Measurements from ENCODE around the gene GLYR1.

GLYR1 gene

GRCh38 chr16:4796982-4797804, 49.9 kb downstream of the GLYR1 start:
- no peaks in the 10 kb centered on the region for H3K9me3 Mint-ChIP-seq
- peaks cover 6% of the 10 kb centered on the region for H3K4me1 Mint-ChIP-seq
- no peak for ATAC-seq (replicated peaks; ENCODE audit: extremely low read depth, poor library complexity, severe bottlenecking)
- H3K36me3 Mint-ChIP-seq (ENCODE audit: insufficient read depth) = peaks cover 2% of the 10 kb centered on the region
- H3K27me3 Mint-ChIP-seq = no peaks in the 10 kb centered on the region
- DNase-seq (ENCODE audit: low spot score in 2 of 2) = no peak
- no peak overlapping the region for H3K4me3 Mint-ChIP-seq
- H3K27ac Mint-ChIP-seq (ENCODE audit: low read depth) = no peak overlapping the region

- no peaks in the 10 kb centered on the region for H3K27me3 Mint-ChIP-seq
- H3K4me3 Mint-ChIP-seq = no peak overlapping the region
Measured at GRCh38 chr16:4795828-4796572, 51.1 kb downstream of the GLYR1 start.

GRCh38 chr16:4795181-4795827, 51.8 kb downstream of the GLYR1 start, which contains the start of gene SMIM22:
Gene SMIM22 (plus strand): TSS chr16:4795369. CDS start chr16:4795735, 366 bp downstream.
- Mint-ChIP-seq H3K4me1 (no peaks in the 10 kb centered on the region), H3K36me3 (ENCODE audit: insufficient read depth) (no peaks in the 10 kb centered on the region), H3K4me3 (no peak within 1 kb of the TSS), H3K9me3 (no peaks in the 10 kb centered on the region), H3K27ac (ENCODE audit: low read depth) (no peak within 1 kb of the TSS), H3K27me3 (no peaks in the 10 kb centered on the region)
- no peak for DNase-seq (ENCODE audit: low spot score in 2 of 2)
- no peak for ATAC-seq (replicated peaks; ENCODE audit: extremely low read depth, poor library complexity, severe bottlenecking)

More at GRCh38 chr16:4795828-4796572, 51.1 kb downstream of the GLYR1 start:
- DNase-seq (ENCODE audit: low spot score in 2 of 2) = no peak
- H3K27ac Mint-ChIP-seq (ENCODE audit: low read depth) = no peak overlapping the region
- no peaks in the 10 kb centered on the region for H3K4me1 Mint-ChIP-seq
- no peak for ATAC-seq (replicated peaks; ENCODE audit: extremely low read depth, poor library complexity, severe bottlenecking)
- no peaks in the 10 kb centered on the region for H3K9me3 Mint-ChIP-seq
- peaks cover 2% of the 10 kb centered on the region for H3K36me3 Mint-ChIP-seq (ENCODE audit: insufficient read depth)

GRCh38 chr16:4792951-4793513, 54.1 kb downstream of the GLYR1 start:
- no peak overlapping the region for H3K27ac Mint-ChIP-seq (ENCODE audit: low read depth)
- DNase-seq (ENCODE audit: low spot score in 2 of 2) = no peak
- no peaks in the 10 kb centered on the region for H3K36me3 Mint-ChIP-seq (ENCODE audit: insufficient read depth)
- no peak for ATAC-seq (replicated peaks; ENCODE audit: extremely low read depth, poor library complexity, severe bottlenecking)
- H3K4me3 Mint-ChIP-seq = no peak overlapping the region
- H3K9me3 Mint-ChIP-seq = no peaks in the 10 kb centered on the region
- no peaks in the 10 kb centered on the region for H3K4me1 Mint-ChIP-seq
- no peaks in the 10 kb centered on the region for H3K27me3 Mint-ChIP-seq

GRCh38 chr16:4790871-4791270, 56.2 kb downstream of the GLYR1 start:
- H3K4me1 Mint-ChIP-seq = no peaks in the 10 kb centered on the region
- H3K27ac Mint-ChIP-seq (ENCODE audit: low read depth) = no peak overlapping the region
- H3K27me3 Mint-ChIP-seq = no peaks in the 10 kb centered on the region

GRCh38 chr16:4790261-4790660, 56.8 kb downstream of the GLYR1 start:
- Mint-ChIP-seq H3K27me3 (no peaks in the 10 kb centered on the region), H3K9me3 (no peaks in the 10 kb centered on the region), H3K27ac (ENCODE audit: low read depth) (no peak overlapping the region), H3K4me1 (no peaks in the 10 kb centered on the region), H3K4me3 (no peak overlapping the region), H3K36me3 (ENCODE audit: insufficient read depth) (no peaks in the 10 kb centered on the region)
- ATAC-seq (replicated peaks; ENCODE audit: extremely low read depth, poor library complexity, severe bottlenecking) (no peak), DNase-seq (ENCODE audit: low spot score in 2 of 2) (no peak)

More at GRCh38 chr16:4790871-4791270, 56.2 kb downstream of the GLYR1 start:
- no peak for DNase-seq (ENCODE audit: low spot score in 2 of 2)
- Mint-ChIP-seq H3K36me3 (ENCODE audit: insufficient read depth) (no peaks in the 10 kb centered on the region), H3K4me3 (no peak overlapping the region), H3K9me3 (no peaks in the 10 kb centered on the region)
- ATAC-seq (replicated peaks; ENCODE audit: extremely low read depth, poor library complexity, severe bottlenecking) = no peak

GRCh38 chr16:4788910-4789309, 58.2 kb downstream of the GLYR1 start:
- ATAC-seq (replicated peaks; ENCODE audit: extremely low read depth, poor library complexity, severe bottlenecking) = no peak
- no peaks in the 10 kb centered on the region for H3K9me3 Mint-ChIP-seq
- no peak overlapping the region for H3K27ac Mint-ChIP-seq (ENCODE audit: low read depth)
- H3K4me1 Mint-ChIP-seq = no peaks in the 10 kb centered on the region
- no peaks in the 10 kb centered on the region for H3K36me3 Mint-ChIP-seq (ENCODE audit: insufficient read depth)
- H3K27me3 Mint-ChIP-seq = no peaks in the 10 kb centered on the region
- no peak overlapping the region for H3K4me3 Mint-ChIP-seq
- no peak for DNase-seq (ENCODE audit: low spot score in 2 of 2)

- Mint-ChIP-seq H3K27ac (ENCODE audit: low read depth) (no peak overlapping the region), H3K9me3 (no peaks in the 10 kb centered on the region), H3K4me1 (no peaks in the 10 kb centered on the region), H3K4me3 (no peak overlapping the region), H3K27me3 (no peaks in the 10 kb centered on the region), H3K36me3 (ENCODE audit: insufficient read depth) (no peaks in the 10 kb centered on the region)
- ATAC-seq (replicated peaks; ENCODE audit: extremely low read depth, poor library complexity, severe bottlenecking) (no peak), DNase-seq (ENCODE audit: low spot score in 2 of 2) (no peak)
Measured at GRCh38 chr16:4788489-4788889, 58.6 kb downstream of the GLYR1 start.

GRCh38 chr16:4787627-4788482, 59.2 kb downstream of the GLYR1 start, which contains the start of gene SEPTIN12:
Gene SEPTIN12 (minus strand): TSS chr16:4788345. CDS start chr16:4787645, 700 bp downstream.
- ATAC-seq (replicated peaks; ENCODE audit: extremely low read depth, poor library complexity, severe bottlenecking) (no peak), DNase-seq (ENCODE audit: low spot score in 2 of 2) (no peak)
- Mint-ChIP-seq H3K27ac (ENCODE audit: low read depth) (no peak within 1 kb of the TSS), H3K27me3 (no peaks in the 10 kb centered on the region), H3K4me3 (no peak within 1 kb of the TSS), H3K36me3 (ENCODE audit: insufficient read depth) (no peaks in the 10 kb centered on the region), H3K9me3 (no peaks in the 10 kb centered on the region), H3K4me1 (no peaks in the 10 kb centered on the region)

GRCh38 chr16:4787068-4787467, 60.0 kb downstream of the GLYR1 start:
- no peak overlapping the region for H3K4me3 Mint-ChIP-seq
- DNase-seq (ENCODE audit: low spot score in 2 of 2) (no peak), ATAC-seq (replicated peaks; ENCODE audit: extremely low read depth, poor library complexity, severe bottlenecking) (no peak)
- no peak overlapping the region for H3K27ac Mint-ChIP-seq (ENCODE audit: low read depth)
- no peaks in the 10 kb centered on the region for H3K4me1 Mint-ChIP-seq
- no peaks in the 10 kb centered on the region for H3K9me3 Mint-ChIP-seq
- H3K36me3 Mint-ChIP-seq (ENCODE audit: insufficient read depth) = no peaks in the 10 kb centered on the region
- H3K27me3 Mint-ChIP-seq = no peaks in the 10 kb centered on the region

- Mint-ChIP-seq H3K4me3 (no peak overlapping the region), H3K4me1 (no peaks in the 10 kb centered on the region), H3K27me3 (no peaks in the 10 kb centered on the region), H3K27ac (ENCODE audit: low read depth) (no peak overlapping the region), H3K9me3 (no peaks in the 10 kb centered on the region), H3K36me3 (ENCODE audit: insufficient read depth) (no peaks in the 10 kb centered on the region)
- ATAC-seq (replicated peaks; ENCODE audit: extremely low read depth, poor library complexity, severe bottlenecking) (no peak), DNase-seq (ENCODE audit: low spot score in 2 of 2) (no peak)
Measured at GRCh38 chr16:4785758-4786433, 61.2 kb downstream of the GLYR1 start.
